H1 (cell line): ENCODE data around the gene DNAJC11. TPM values are rescaled to one million over a fixed set of nuclear protein-coding genes. Genes with fewer than 3 reads are reported as not detected.

ENCODE experiments used
- CTCF ChIA-PET: fragments of 300-600 bp; sonication (Branson Sonifier 250); formaldehyde crosslinking; loops from one replicate; lab custom pipeline; 2021; ENCODE audit not compliant: partially characterized antibody; lab: Charles Lee
- POLR2A ChIA-PET: fragments of 300-600 bp; sonication (Branson Sonifier 250); formaldehyde crosslinking; loops from one replicate; lab custom pipeline; 2021; ENCODE audit warnings: inconsistent platforms; ENCODE audit not compliant: partially characterized antibody; lab: Charles Lee
- DNase-seq, 2 experiments: peaks; one replicate each; pipeline versions ENCODE4 v3.0.0 to v3.0.0-alpha.2; 2010 to 2022; ENCODE audit warnings: low spot score in 2 of 2, low read depth in 1 of 2, mixed read lengths in 1 of 2
- FAIRE-seq: peaks from 2 replicates; lab custom pipeline; 2011; peaks lifted over from hg19 to GRCh38; lab: Jason Lieb, UNC
- H2AFZ ChIP-seq: 2 replicates; pipeline ENCODE4 v1.8.1; 2012; ENCODE audit warnings: low read length, inconsistent platforms
- H2AK5ac ChIP-seq: 2 replicates; pipeline ENCODE4 v1.6.1; 2013; ENCODE audit warnings: low read depth, low read length
- H2BK120ac ChIP-seq: replicated peaks from 2 replicates; pipeline ENCODE3; 2013; ENCODE audit warnings: low read depth, low read length, inconsistent platforms
- H2BK12ac ChIP-seq: 2 replicates; pipeline ENCODE4 v1.6.1; 2013; ENCODE audit warnings: low read depth, low read length
- H2BK15ac ChIP-seq: 2 replicates; pipeline ENCODE4 v1.6.1; 2013; ENCODE audit warnings: low read length
- H2BK20ac ChIP-seq: 2 replicates; pipeline ENCODE4 v1.6.1; 2013; ENCODE audit warnings: low read length
- H2BK5ac ChIP-seq: 2 replicates; pipeline ENCODE4 v1.6.1; 2013; ENCODE audit warnings: low read depth, low read length
- H3K14ac ChIP-seq: 2 replicates; pipeline ENCODE4 v1.6.1; 2013; ENCODE audit warnings: inconsistent platforms; ENCODE audit not compliant: insufficient read length
- H3K18ac ChIP-seq: 2 replicates; pipeline ENCODE4 v1.6.1; 2013; ENCODE audit warnings: low read length; ENCODE audit errors: extremely low read depth
- H3K23ac ChIP-seq: 2 replicates; pipeline ENCODE4 v1.6.1; 2013; ENCODE audit warnings: inconsistent platforms; ENCODE audit not compliant: insufficient read length
- H3K23me2 ChIP-seq: 2 replicates; pipeline ENCODE4 v1.6.1; 2013; ENCODE audit warnings: low read depth, low read length
- H3K27ac ChIP-seq: 2 replicates; pipeline ENCODE4 v1.6.1; 2011; ENCODE audit warnings: low read depth, low read length, inconsistent platforms
- H3K27me3 ChIP-seq, 4 experiments: replicated peaks in 1 of 4; 1 replicate in 1 of 4; 2 replicates in 3 of 4; pipeline versions ENCODE4 v1.6.1 to v1.8.1; 2011 to 2013; ENCODE audit warnings: low read length in 3 of 4, mild to moderate bottlenecking in 3 of 4, inconsistent platforms in 2 of 4, mixed read lengths in 2 of 4, moderate library complexity in 1 of 4; ENCODE audit not compliant: control insufficient read depth in 3 of 4, insufficient read depth in 3 of 4; ENCODE audit errors: extremely low read depth in 1 of 4
- H3K36me3 ChIP-seq, 4 experiments: 2 replicates each; pipeline versions ENCODE4 v1.6.1 to v1.8.1; 2011 to 2013; ENCODE audit warnings: mild to moderate bottlenecking in 4 of 4, low read length in 3 of 4, moderate library complexity in 2 of 4, control low read depth in 1 of 4, inconsistent platforms in 1 of 4; ENCODE audit not compliant: insufficient read depth in 4 of 4, control insufficient read depth in 2 of 4
- H3K4ac ChIP-seq: replicated peaks from 2 replicates; pipeline ENCODE3; 2013; ENCODE audit warnings: low read length, low read depth, mixed read lengths, inconsistent platforms; ENCODE audit not compliant: insufficient read length
- H3K4me1 ChIP-seq, 4 experiments: replicated peaks in 1 of 4; 1 replicate in 1 of 4; 2 replicates in 3 of 4; pipeline versions ENCODE4 v1.6.1 to v1.8.1; 2011 to 2013; ENCODE audit warnings: low read length in 3 of 4, inconsistent platforms in 2 of 4, mixed read lengths in 1 of 4; ENCODE audit not compliant: insufficient read depth in 4 of 4, control insufficient read depth in 3 of 4
- H3K4me2 ChIP-seq, 2 experiments: 2 replicates each; pipeline versions ENCODE4 v1.6.1 to v1.8.1; 2011 to 2013; ENCODE audit warnings: low read depth in 2 of 2, low read length in 2 of 2, control low read depth in 1 of 2, inconsistent platforms in 1 of 2, mild to moderate bottlenecking in 1 of 2; ENCODE audit not compliant: insufficient read depth in 1 of 2
- H3K4me3 ChIP-seq, 4 experiments: fragments of 200-600, 300-600 bp in 1 of 4; sonication (generic), shearing (Covaris generic), sonication (Bioruptor Twin) in 1 of 4; 2 replicates each; pipeline versions ENCODE4 v1.5.1 to v1.8.1; 2011 to 2016; ENCODE audit warnings: low read length in 4 of 4, low read depth in 3 of 4, control low read depth in 2 of 4, inconsistent platforms in 2 of 4, mild to moderate bottlenecking in 2 of 4, mixed read lengths in 1 of 4, moderate library complexity in 1 of 4; ENCODE audit not compliant: insufficient read depth in 2 of 4; ENCODE audit errors: extremely low read depth in 1 of 4
- H3K56ac ChIP-seq: replicated peaks from 2 replicates; pipeline ENCODE3; 2013; ENCODE audit warnings: low read depth, mild to moderate bottlenecking, mixed read lengths, low read length, inconsistent platforms; ENCODE audit not compliant: insufficient read length
- H3K79me1 ChIP-seq: 2 replicates; pipeline ENCODE4 v1.6.1; 2013; ENCODE audit warnings: low read depth, low read length, control low read depth
- H3K79me2 ChIP-seq, 2 experiments: 2 replicates each; pipeline versions ENCODE4 v1.6.1 to v1.8.1; 2012 to 2013; ENCODE audit warnings: low read length in 2 of 2, mild to moderate bottlenecking in 2 of 2, inconsistent platforms in 1 of 2; ENCODE audit not compliant: insufficient read depth in 2 of 2, control insufficient read depth in 1 of 2
- H3K9ac ChIP-seq, 4 experiments: replicated peaks in 1 of 4; 1 replicate in 1 of 4; 2 replicates in 3 of 4; pipeline versions ENCODE4 v1.6.1 to v1.8.1; 2011 to 2013; ENCODE audit warnings: low read depth in 3 of 4, low read length in 3 of 4, control low read depth in 2 of 4, mild to moderate bottlenecking in 2 of 4, moderate library complexity in 2 of 4, inconsistent platforms in 1 of 4; ENCODE audit errors: extremely low read depth in 1 of 4
- H3K9me3 ChIP-seq, 2 experiments: 2 replicates each; pipeline versions ENCODE4 v1.6.1 to v1.8.1; 2012 to 2013; ENCODE audit warnings: mild to moderate bottlenecking in 2 of 2, moderate library complexity in 2 of 2, control low read depth in 1 of 2, inconsistent platforms in 1 of 2, low read depth in 1 of 2, low read length in 1 of 2, mixed read lengths in 1 of 2; ENCODE audit not compliant: insufficient read depth in 2 of 2
- H4K20me1 ChIP-seq, 2 experiments: replicated peaks in 1 of 2; 2 replicates each; pipeline versions ENCODE3 to v1.8.1; 2011 to 2013; ENCODE audit warnings: inconsistent platforms in 2 of 2, low read length in 2 of 2, mild to moderate bottlenecking in 1 of 2; ENCODE audit not compliant: insufficient read depth in 2 of 2, control insufficient read depth in 1 of 2
- H4K5ac ChIP-seq: 2 replicates; pipeline ENCODE4 v1.6.1; 2013; ENCODE audit warnings: low read length, low read depth, mixed read lengths, inconsistent platforms; ENCODE audit not compliant: insufficient read length
- H4K8ac ChIP-seq: 2 replicates; pipeline ENCODE4 v1.8.0; 2013; ENCODE audit warnings: mild to moderate bottlenecking, moderate library complexity, low read length, inconsistent platforms; ENCODE audit not compliant: insufficient read depth; ENCODE audit errors: extremely low read depth
- H4K91ac ChIP-seq: replicated peaks from 2 replicates; pipeline ENCODE3; 2013; ENCODE audit warnings: low read length, mixed read lengths, inconsistent platforms; ENCODE audit not compliant: insufficient read length
- JUND ChIP-seq: IDR thresholded peaks from 2 replicates; pipeline ENCODE4 v1.6.1; 2011; ENCODE audit warnings: mild to moderate bottlenecking, improper control_type of control experiment, low read length
- SP4 ChIP-seq: IDR thresholded peaks from 2 replicates; pipeline ENCODE4 v1.6.1; 2012; ENCODE audit warnings: low read length, inconsistent platforms
- ZNF274 ChIP-seq: IDR thresholded peaks from 2 replicates; pipeline ENCODE4 v1.7.0; 2012; ENCODE audit warnings: low read length, borderline replicate concordance; ENCODE audit errors: extremely low read depth
- WGBS, 2 experiments: shearing (Covaris generic) in 1 of 2; methylation state at CpG; one replicate each; pipeline versions ENCODE4 v1.1.6 to v1.1.7; 2013 to 2015; ENCODE audit warnings: low lambda C conversion rate in 2 of 2, mixed read lengths in 2 of 2, inconsistent platforms in 1 of 2, low coverage in 1 of 2, missing lambda C conversion rate in 1 of 2; ENCODE audit not compliant: insufficient replicate concordance in 2 of 2, insufficient coverage in 1 of 2, insufficient read length in 1 of 2; ENCODE audit errors: extremely low coverage in 1 of 2, missing lambda C conversion rate in 1 of 2; 5-methylcytosine and 5-hydroxymethylcytosine counted together
- polyA plus RNA-seq, 7 experiments: library from polyadenylated mRNA; depleted of rRNA in 3 of 7; stranded (reverse) in 5 of 7; unstranded in 2 of 7; fragments of >200 nt in 5 of 7; fragments of 200-250 nt in 2 of 7; gene quantifications; 1 replicate in 5 of 7; 2 replicates in 1 of 7; 4 replicates in 1 of 7; pipeline versions ENCODE4 v1.2.1 to v1.2.3, GENCODE V29; 2011 to 2013; ENCODE audit warnings: missing spikeins in 2 of 7, mixed read lengths in 2 of 7
- total RNA-seq: library from RNA; stranded (reverse); fragmentation: NEBNext Ultra II Directional; extraction: Animal tissue kit (Norgen Biotek cat#: 25700); gene quantifications from 2 replicates; pipeline ENCODE4 v1.2.1, GENCODE V29; 2021

The DNAJC11 gene
- total and polyA plus RNA-seq, 2 of the 8 experiments (the other 6 are each of a cell fraction or from before 2014, with no cell fraction given): 43.9 to 90.9 TPM

DNA sequence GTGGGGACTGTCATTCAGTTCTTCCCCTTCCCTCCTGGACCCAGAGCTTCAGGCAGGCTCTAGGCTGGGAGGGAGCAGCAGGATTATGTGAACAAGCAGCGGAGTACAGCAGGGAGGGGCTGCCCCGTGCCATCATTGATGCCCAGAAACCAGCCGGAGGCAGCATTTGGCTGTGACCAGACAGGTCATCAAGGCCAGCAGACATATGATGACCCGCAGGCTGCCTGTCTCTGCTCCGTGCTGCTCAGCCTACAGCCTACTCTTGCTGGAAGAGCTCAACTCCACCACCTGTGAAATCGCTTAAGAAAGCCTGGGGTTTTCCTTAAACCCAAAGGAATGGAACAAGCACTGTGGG lies 103.9 kb downstream of the DNAJC11 start:
- Histone ChIP-seq H4K8ac (peak overlapping the region; percentile 7; the same call in 1 of the 2 replicates), H2AFZ (no peak overlapping the region), H2BK20ac (no peak overlapping the region), H3K27ac (no peak overlapping the region), H2BK15ac (no peak overlapping the region), H3K4me3 (no peak overlapping the region), H3K4me1 (peaks cover 0 to 6% (median 5%) of the 10 kb centered on the region in 4 experiments; a peak in 4 of 7 replicates), H3K23me2 (peaks cover 18% of the 10 kb centered on the region), H3K9ac (no peak overlapping the region), H2AK5ac (no peak overlapping the region), H3K4me2 (no peak overlapping the region), H2BK12ac (no peak overlapping the region), H4K91ac (no peak overlapping the region), H3K56ac (no peak overlapping the region), H3K36me3 (peaks cover 10 to 37% (median 36%) of the 10 kb centered on the region in 4 experiments), H3K4ac (no peak overlapping the region), H4K5ac (no peak overlapping the region), H3K79me2 (peaks cover 22 to 55% of the 10 kb centered on the region in 2 experiments; a peak in 3 of 4 replicates), H3K14ac (no peak overlapping the region), H2BK5ac (peak overlapping the region; percentile 12; the same call in 1 of the 2 replicates), H3K9me3 (no peaks in the 10 kb centered on the region), H3K18ac (no peak overlapping the region), H3K79me1 (peaks cover 21% of the 10 kb centered on the region), H3K27me3 (no peaks in the 10 kb centered on the region; a peak in 1 of 7 replicates), H2BK120ac (no peak overlapping the region), H4K20me1 (peaks cover 27 to 45% of the 10 kb centered on the region in 2 experiments), H3K23ac (no peak overlapping the region)
- ChIA-PET CTCF (interaction anchor here (0.8 to 1.9 kb wide), 7 partner anchors 9 to 73 kb away, joined by 3 to 8 read pairs (median 3); partner anchors contain the start of genes NOL9, TAS1R1 and THAP3), POLR2A (interaction anchor here (1.1 to 10.8 kb wide), 5 partner anchors 12 to 61 kb away, joined by 4 to 196 read pairs (median 66); partner anchors contain the start of genes NOL9, THAP3 and ZBTB48)
- FAIRE-seq (no peak), DNase-seq (no peak)
- WGBS, 2 experiments: 97% methylated on average over 6 of the region's 6 CpGs; no CpG with 5 or more reads in 1 of the 2 experiments
- no peak for TF ChIP-seq SP4
- TF ChIP-seq ZNF274: no peak
- TF ChIP-seq JUND: no peak
